H9 (cell line): ENCODE results near the gene SERPIND1. TPM values are rescaled to one million over a fixed set of nuclear protein-coding genes. Genes with fewer than 3 reads are reported as not detected.

Source experiments
- DNase-seq: peaks from one replicate; pipeline ENCODE4 v3.0.0-alpha.2; 2017
- H2AFZ ChIP-seq: one replicate; pipeline ENCODE4 v1.6.1; 2013; ENCODE audit warnings: mild to moderate bottlenecking, low read length, control low read depth, moderate library complexity
- H2AK5ac ChIP-seq: 2 replicates; pipeline ENCODE4 v1.6.1; 2013; ENCODE audit warnings: low read length, control low read depth, mixed read lengths; ENCODE audit not compliant: insufficient read length
- H2BK120ac ChIP-seq: one replicate; pipeline ENCODE4 v1.6.1; 2013; ENCODE audit warnings: low read depth, mild to moderate bottlenecking, low read length, control low read depth, inconsistent platforms; ENCODE audit not compliant: poor library complexity, severe bottlenecking
- H2BK12ac ChIP-seq: 2 replicates; pipeline ENCODE4 v1.6.1; 2013; ENCODE audit warnings: low read length, control low read depth, mixed read lengths, low read depth; ENCODE audit not compliant: insufficient read length
- H2BK15ac ChIP-seq: 2 replicates; pipeline ENCODE4 v1.6.1; 2013; ENCODE audit warnings: low read depth, low read length, control low read depth
- H2BK20ac ChIP-seq: one replicate; pipeline ENCODE4 v1.6.1; 2013; ENCODE audit warnings: low read depth, mild to moderate bottlenecking, low read length, control low read depth, inconsistent platforms; ENCODE audit not compliant: poor library complexity, severe bottlenecking
- H2BK5ac ChIP-seq: 2 replicates; pipeline ENCODE4 v1.6.1; 2013; ENCODE audit warnings: low read length, control low read depth, mixed read lengths; ENCODE audit not compliant: insufficient read length
- H3K14ac ChIP-seq: 2 replicates; pipeline ENCODE4 v1.6.1; 2013; ENCODE audit warnings: low read length, control low read depth; ENCODE audit not compliant: insufficient read depth
- H3K18ac ChIP-seq: 2 replicates; pipeline ENCODE4 v1.6.1; 2013; ENCODE audit warnings: low read depth, mild to moderate bottlenecking, mixed read lengths, low read length, control low read depth; ENCODE audit not compliant: insufficient read length
- H3K23ac ChIP-seq: 2 replicates; pipeline ENCODE4 v1.6.1; 2013; ENCODE audit warnings: low read length, control low read depth, mixed read lengths, low read depth; ENCODE audit not compliant: insufficient read length
- H3K23me2 ChIP-seq: 2 replicates; pipeline ENCODE4 v1.6.1; 2013; ENCODE audit warnings: low read depth, mild to moderate bottlenecking, mixed read lengths, low read length, control low read depth; ENCODE audit not compliant: insufficient read length, poor library complexity, severe bottlenecking
- H3K27ac ChIP-seq: 2 replicates; pipeline ENCODE4 v1.5.1; 2013; ENCODE audit warnings: low read length, control low read depth, mixed read lengths, low read depth; ENCODE audit not compliant: insufficient read length
- H3K27me3 ChIP-seq: 2 replicates; pipeline ENCODE4 v1.6.1; 2013; ENCODE audit warnings: low read length, control low read depth, inconsistent platforms; ENCODE audit not compliant: insufficient read depth
- H3K4ac ChIP-seq: 2 replicates; pipeline ENCODE4 v1.6.1; 2013; ENCODE audit warnings: low read depth, mild to moderate bottlenecking, control low read depth, inconsistent platforms, low read length, moderate library complexity
- H3K4me1 ChIP-seq: 2 replicates; pipeline ENCODE4 v1.6.1; 2013; ENCODE audit warnings: low read length, control low read depth, inconsistent platforms; ENCODE audit not compliant: insufficient read depth
- H3K4me2 ChIP-seq: 2 replicates; pipeline ENCODE4 v1.6.1; 2013; ENCODE audit warnings: low read length, control low read depth, mixed read lengths; ENCODE audit not compliant: insufficient read length, insufficient read depth
- H3K56ac ChIP-seq: 2 replicates; pipeline ENCODE4 v1.6.1; 2013; ENCODE audit warnings: low read depth, mild to moderate bottlenecking, mixed read lengths, low read length, control low read depth; ENCODE audit not compliant: insufficient read length
- H3K79me1 ChIP-seq: 2 replicates; pipeline ENCODE4 v1.6.1; 2013; ENCODE audit warnings: low read depth, mild to moderate bottlenecking, moderate library complexity, low read length, control low read depth, inconsistent platforms; ENCODE audit not compliant: insufficient read depth, poor library complexity, severe bottlenecking
- H3K79me2 ChIP-seq: 2 replicates; pipeline ENCODE4 v1.6.1; 2013; ENCODE audit warnings: low read length, control low read depth, inconsistent platforms; ENCODE audit not compliant: insufficient read depth
- H3K9ac ChIP-seq: 2 replicates; pipeline ENCODE4 v1.6.1; 2013; ENCODE audit warnings: low read length, control low read depth, mixed read lengths; ENCODE audit not compliant: insufficient read length; ENCODE audit errors: extremely low read depth
- H3K9me3 ChIP-seq: one replicate; pipeline ENCODE4 v1.6.1; 2013; ENCODE audit warnings: low read depth, low read length, inconsistent platforms; ENCODE audit not compliant: control insufficient read depth
- H3T11ph ChIP-seq: one replicate; pipeline ENCODE4 v1.6.1; 2013; ENCODE audit warnings: mild to moderate bottlenecking, low read length, control low read depth, inconsistent platforms
- H4K20me1 ChIP-seq: one replicate; pipeline ENCODE4 v1.6.1; 2013; ENCODE audit not compliant: control insufficient read depth, insufficient read length, insufficient read depth
- H4K5ac ChIP-seq: 2 replicates; pipeline ENCODE4 v1.6.1; 2013; ENCODE audit warnings: low read depth, mild to moderate bottlenecking, mixed read lengths, low read length, control low read depth; ENCODE audit not compliant: insufficient read length
- H4K8ac ChIP-seq: replicated peaks from 2 replicates; pipeline ENCODE4 v1.6.1; 2013; ENCODE audit warnings: low read length, control low read depth, mixed read lengths, low read depth; ENCODE audit not compliant: insufficient read length
- H4K91ac ChIP-seq: 2 replicates; pipeline ENCODE4 v1.6.1; 2013; ENCODE audit warnings: low read depth, mild to moderate bottlenecking, moderate library complexity, mixed read lengths, low read length, control low read depth; ENCODE audit not compliant: insufficient read length
- H3K27ac Mint-ChIP-seq, 3 experiments: 2 replicates in 2 of 3; 3 replicates in 1 of 3; pipeline ENCODE4 v1.8.0; 2020 to 2021; ENCODE audit warnings: mixed read lengths in 3 of 3, mild to moderate bottlenecking in 1 of 3, moderate library complexity in 1 of 3
- H3K27me3 Mint-ChIP-seq: 2 replicates; pipeline ENCODE4 v1.8.0; 2021; ENCODE audit warnings: low read depth, mild to moderate bottlenecking, moderate library complexity, mixed read lengths
- H3K36me3 Mint-ChIP-seq, 3 experiments: 2 replicates in 2 of 3; 3 replicates in 1 of 3; pipeline ENCODE4 v1.8.0; 2020 to 2021; ENCODE audit warnings: low read depth in 3 of 3, mixed read lengths in 3 of 3; ENCODE audit not compliant: insufficient read depth in 1 of 3
- H3K4me1 Mint-ChIP-seq, 2 experiments: 2 replicates each; pipeline ENCODE4 v1.8.0; 2020; ENCODE audit warnings: mixed read lengths in 2 of 2
- H3K4me3 Mint-ChIP-seq, 2 experiments: 2 replicates in 1 of 2; 3 replicates in 1 of 2; pipeline ENCODE4 v1.8.0; 2020 to 2021; ENCODE audit warnings: mild to moderate bottlenecking in 2 of 2, mixed read lengths in 2 of 2, moderate library complexity in 1 of 2
- H3K9me3 Mint-ChIP-seq, 2 experiments: 2 replicates in 1 of 2; 3 replicates in 1 of 2; pipeline ENCODE4 v1.8.0; 2020; ENCODE audit warnings: mild to moderate bottlenecking in 2 of 2, mixed read lengths in 2 of 2, moderate library complexity in 1 of 2
- WGBS: extraction: QIAGEN DNeasy Blood & Tissue Kit; methylation state at CpG from one replicate; pipeline ENCODE4 v1.1.7; 2013; ENCODE audit warnings: missing lambda C conversion rate, low lambda C conversion rate, mixed read lengths; ENCODE audit not compliant: insufficient read length; ENCODE audit errors: extremely low coverage; 5-methylcytosine and 5-hydroxymethylcytosine counted together
- total RNA-seq: library from RNA; stranded (reverse); gene quantifications from 2 replicates; pipeline ENCODE4 v1.2.1, GENCODE V29; 2021
- TF ChIP-seq, protein P1 (sequence below): fragments of 200-600 bp; sonication (generic); conservative IDR thresholded peaks from 3 replicates; pipeline ENCODE4 v1.8.0; 2021; ENCODE audit warnings: antibody characterized with exemption, mild to moderate bottlenecking

SERPIND1 gene
- total RNA-seq, 1 experiment from 2014 or later = not detected

GRCh38 chr22:20802922-20803553, 29.1 kb downstream of the SERPIND1 start:
- H3K4me1 Mint-ChIP-seq = peaks cover 10% of the 10 kb centered on the region in 2 experiments
- H3K27ac ChIP-seq = no peak overlapping the region
- DNase-seq = no peak
- no peak overlapping the region for H3K23ac ChIP-seq
- TF ChIP-seq, protein P1, sequence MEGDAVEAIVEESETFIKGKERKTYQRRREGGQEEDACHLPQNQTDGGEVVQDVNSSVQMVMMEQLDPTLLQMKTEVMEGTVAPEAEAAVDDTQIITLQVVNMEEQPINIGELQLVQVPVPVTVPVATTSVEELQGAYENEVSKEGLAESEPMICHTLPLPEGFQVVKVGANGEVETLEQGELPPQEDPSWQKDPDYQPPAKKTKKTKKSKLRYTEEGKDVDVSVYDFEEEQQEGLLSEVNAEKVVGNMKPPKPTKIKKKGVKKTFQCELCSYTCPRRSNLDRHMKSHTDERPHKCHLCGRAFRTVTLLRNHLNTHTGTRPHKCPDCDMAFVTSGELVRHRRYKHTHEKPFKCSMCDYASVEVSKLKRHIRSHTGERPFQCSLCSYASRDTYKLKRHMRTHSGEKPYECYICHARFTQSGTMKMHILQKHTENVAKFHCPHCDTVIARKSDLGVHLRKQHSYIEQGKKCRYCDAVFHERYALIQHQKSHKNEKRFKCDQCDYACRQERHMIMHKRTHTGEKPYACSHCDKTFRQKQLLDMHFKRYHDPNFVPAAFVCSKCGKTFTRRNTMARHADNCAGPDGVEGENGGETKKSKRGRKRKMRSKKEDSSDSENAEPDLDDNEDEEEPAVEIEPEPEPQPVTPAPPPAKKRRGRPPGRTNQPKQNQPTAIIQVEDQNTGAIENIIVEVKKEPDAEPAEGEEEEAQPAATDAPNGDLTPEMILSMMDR = no peak
- H3K9me3 ChIP-seq = no peaks in the 10 kb centered on the region
- no peaks in the 10 kb centered on the region for H3K79me2 ChIP-seq
- no peak overlapping the region for H3K4me2 ChIP-seq
- no peak overlapping the region for H2AFZ ChIP-seq
- no peak overlapping the region for H4K8ac ChIP-seq
- H4K5ac ChIP-seq = no peak overlapping the region
- no peaks in the 10 kb centered on the region for H3K27me3 Mint-ChIP-seq
- no peak overlapping the region for H2BK120ac ChIP-seq
- no peak overlapping the region for H3K9ac ChIP-seq
- H3K4me3 Mint-ChIP-seq = no peak overlapping the region
- no peak overlapping the region for H3K27ac Mint-ChIP-seq
- no peak overlapping the region for H2BK5ac ChIP-seq
- no peak overlapping the region for H2BK15ac ChIP-seq
- no peak overlapping the region for H2AK5ac ChIP-seq
- no peak overlapping the region for H2BK20ac ChIP-seq
- H4K91ac ChIP-seq = no peak overlapping the region
- no peaks in the 10 kb centered on the region for H4K20me1 ChIP-seq
- H3K14ac ChIP-seq = no peak overlapping the region
- no peaks in the 10 kb centered on the region for H3K4me1 ChIP-seq
- no peak overlapping the region for H3T11ph ChIP-seq
- no peaks in the 10 kb centered on the region for H3K27me3 ChIP-seq
- H3K4ac ChIP-seq = no peak overlapping the region
- no peak overlapping the region for H2BK12ac ChIP-seq
- H3K36me3 Mint-ChIP-seq = peaks cover 15 to 80% (median 54%) of the 10 kb centered on the region in 3 experiments
- no peaks in the 10 kb centered on the region for H3K9me3 Mint-ChIP-seq
- H3K79me1 ChIP-seq = no peaks in the 10 kb centered on the region
- no peak overlapping the region for H3K56ac ChIP-seq
- no CpG with 5 or more reads among the region's 11 CpGs for WGBS
- H3K18ac ChIP-seq = no peak overlapping the region
- H3K23me2 ChIP-seq = no peaks in the 10 kb centered on the region
